Activated gamma-delta T cell (primary cell): Measurements from ENCODE around the gene OBSL1.

ENCODE experiments used
- DNase-seq: peaks from one replicate; lab custom pipeline; 2025; lab: John Stamatoyannopoulos, UW

OBSL1 gene

DNA sequence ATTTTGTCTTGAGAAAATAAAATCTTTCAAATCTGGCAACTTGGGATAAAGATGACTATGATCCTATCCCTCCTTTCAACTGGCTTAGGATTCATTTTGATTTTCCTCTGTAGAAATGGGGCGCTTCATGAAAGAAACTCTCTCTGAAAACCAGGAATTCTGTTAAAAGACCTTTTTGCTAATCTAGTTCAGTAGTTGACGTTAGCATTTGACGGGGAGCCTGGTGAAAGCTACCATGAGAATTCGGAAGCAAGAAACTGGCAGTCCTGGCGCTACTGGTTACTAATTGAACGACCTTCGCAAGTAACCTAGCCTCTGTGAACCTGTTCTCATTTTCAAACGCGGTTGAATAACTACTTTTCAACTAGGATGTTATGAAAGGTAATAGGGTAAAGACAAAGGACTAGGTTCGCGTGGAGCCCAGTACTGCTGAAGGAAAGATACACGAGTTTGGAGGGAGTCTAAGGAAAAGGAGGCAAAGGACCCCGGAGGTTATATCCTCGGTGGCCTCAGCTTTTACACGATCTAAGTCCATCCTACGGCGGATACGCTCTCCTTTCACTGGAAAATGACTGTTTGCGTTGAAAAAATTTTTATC is 25.7 kb upstream of the OBSL1 start:
- DNase-seq, result no peak

DNA sequence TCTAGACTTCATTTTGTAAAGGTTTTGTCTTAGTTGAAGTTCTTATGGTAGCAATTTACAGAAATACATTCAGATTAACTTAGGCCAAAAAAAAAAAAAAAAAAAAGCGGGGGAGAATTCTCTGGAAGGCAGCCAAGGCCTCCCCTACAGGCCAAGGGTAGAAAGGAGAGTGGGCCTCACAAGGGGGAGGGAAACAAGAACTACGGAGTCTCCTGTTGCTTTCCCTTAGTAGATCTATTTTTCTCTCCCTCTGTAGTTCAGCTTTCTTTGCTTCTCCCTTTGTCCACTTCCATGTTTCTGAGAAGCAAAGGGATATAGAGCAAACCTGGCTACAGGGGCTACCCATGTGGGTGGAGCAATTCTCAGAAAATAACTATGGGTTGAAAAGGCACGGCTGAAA is 23.9 kb upstream of the OBSL1 start:
- no peak for DNase-seq

- DNase-seq, result no peak
Observed at GRCh38 chr2:219593154-219593553, 21.8 kb upstream of the OBSL1 start.

DNA sequence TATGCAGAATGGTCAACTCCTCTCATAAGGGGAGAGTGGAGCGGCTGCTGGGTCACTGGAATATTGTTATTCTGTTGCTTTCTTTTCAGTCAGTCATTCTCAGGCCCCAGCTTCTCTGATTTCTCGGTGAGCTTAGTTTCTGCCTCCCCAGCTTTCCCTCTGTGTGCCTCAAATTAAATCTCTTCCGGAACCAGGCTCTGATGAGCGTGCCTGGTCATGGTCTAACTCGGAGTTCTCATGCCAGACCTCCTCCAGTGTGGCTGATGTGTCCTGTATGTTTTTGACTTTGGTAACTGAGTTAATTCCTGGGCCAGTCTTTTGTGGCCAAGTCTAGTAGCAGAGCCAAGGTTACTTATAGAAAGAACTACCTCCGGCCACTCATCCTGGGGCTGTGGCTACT is 21.4 kb upstream of the OBSL1 start:
- DNase-seq, result no peak

- DNase-seq, result no peak
Observed at GRCh38 chr2:219591091-219591490, 19.8 kb upstream of the OBSL1 start.

DNA sequence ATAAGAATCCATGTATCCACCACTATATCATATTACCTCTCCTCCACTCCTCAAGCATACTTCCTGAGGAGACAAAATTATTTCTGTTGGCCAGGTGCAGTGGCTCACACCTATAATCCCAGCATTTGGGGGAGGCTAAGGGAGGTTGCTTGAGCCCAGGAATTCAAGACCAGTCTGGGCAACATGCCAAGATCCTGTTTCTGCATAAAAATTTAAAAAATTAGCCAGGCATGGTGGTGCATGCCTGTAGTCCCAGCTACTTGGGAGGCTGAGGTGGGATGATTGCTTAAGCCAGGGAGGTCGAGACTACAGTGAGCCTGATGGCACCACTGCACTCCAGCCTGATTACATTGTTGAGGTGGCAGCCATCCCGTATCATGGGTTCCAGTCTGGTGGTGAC is 10.0 kb upstream of the OBSL1 start:
- no peak for DNase-seq

- no peak for DNase-seq
Observed at GRCh38 chr2:219578811-219579613, 7.7 kb upstream of the OBSL1 start.

DNA sequence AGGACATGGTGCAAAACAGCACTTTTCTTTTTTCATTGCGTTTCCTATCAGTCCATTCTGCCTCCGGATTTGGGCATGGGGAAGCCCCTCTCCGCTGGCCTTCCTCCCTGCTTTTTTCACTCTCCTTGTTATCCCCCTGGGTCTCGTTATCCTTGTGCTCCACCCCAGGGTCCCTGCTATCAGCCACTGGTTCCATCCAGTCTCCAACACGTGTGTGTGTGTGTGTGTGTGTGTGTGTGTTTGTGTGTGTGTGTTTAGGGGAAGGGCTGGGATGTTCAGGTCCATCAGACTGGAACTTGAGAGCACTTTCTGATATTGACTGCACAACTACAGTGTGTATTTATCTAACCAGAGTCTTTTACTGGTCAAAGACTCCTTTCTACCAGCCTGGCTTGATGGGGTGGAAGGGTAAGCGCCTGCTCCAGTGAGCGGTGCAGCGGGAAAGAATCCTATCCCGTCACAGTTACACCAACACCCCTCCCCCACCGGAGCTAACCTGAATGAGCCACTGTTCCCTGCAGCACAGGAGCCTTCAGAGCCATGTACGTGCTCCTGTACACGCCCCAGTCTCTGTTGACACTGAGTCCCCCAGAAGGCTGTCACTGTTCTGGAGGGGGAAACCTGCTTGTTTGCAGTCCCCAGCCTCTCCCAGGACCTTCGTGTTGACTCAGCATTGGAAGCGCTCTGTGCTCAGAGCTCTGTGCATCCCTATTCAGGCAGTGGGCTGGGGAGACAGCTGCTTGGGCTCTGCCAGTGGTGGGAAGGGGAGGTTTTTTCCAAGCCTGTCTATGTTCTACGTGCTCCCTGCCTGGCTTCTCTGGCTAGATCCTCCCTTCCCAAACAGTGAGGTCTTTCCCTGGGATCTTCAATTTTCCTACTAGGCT is 5.4 kb upstream of the OBSL1 start:
- no peak for DNase-seq

DNA sequence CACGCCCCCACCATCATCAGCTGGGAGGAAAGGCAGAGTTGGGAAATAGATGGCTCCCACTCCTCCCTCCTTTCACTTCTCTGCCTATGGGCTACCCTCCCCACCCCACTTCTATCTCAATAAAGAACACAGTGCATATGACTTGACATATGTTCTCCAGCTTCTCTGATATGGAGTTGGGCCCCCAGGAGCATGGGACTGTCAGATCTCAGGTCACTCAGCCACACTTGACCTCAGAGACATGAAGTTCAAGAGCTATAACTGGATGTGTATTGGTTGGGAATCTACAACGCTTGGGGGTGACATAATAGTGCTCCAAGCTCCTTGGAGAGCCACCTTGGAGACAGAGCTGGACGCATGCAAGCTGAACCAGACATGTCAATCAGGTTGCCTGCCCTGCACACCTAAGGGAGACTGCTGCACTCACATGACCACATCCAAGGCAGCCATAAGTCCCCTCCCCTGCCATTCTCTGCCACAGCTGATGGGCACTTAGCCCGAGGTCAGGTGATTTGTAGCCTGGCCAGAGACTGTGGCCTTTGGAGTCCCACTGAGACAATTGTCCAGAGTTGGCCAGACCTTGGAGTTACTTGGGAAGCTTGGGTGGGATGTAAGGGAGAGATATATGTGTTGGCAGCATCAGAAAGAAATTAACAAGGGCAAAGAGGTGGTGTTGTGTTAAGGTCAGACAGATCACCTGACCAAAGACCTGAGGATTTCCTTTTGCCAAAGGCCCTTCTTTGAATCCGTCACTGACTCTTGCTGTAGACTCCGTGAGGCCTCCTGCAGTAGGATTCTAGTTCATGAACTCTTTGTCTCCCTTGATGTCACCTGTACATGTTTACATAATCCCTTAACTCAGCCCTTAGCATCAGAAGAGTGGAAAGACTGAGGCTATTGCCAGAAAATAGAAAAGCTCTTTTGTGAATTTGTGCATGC is 4.5 kb upstream of the OBSL1 start:
- DNase-seq, result no peak

- no peak for DNase-seq
Observed at GRCh38 chr2:219574484-219575311, 3.4 kb upstream of the OBSL1 start.

DNA sequence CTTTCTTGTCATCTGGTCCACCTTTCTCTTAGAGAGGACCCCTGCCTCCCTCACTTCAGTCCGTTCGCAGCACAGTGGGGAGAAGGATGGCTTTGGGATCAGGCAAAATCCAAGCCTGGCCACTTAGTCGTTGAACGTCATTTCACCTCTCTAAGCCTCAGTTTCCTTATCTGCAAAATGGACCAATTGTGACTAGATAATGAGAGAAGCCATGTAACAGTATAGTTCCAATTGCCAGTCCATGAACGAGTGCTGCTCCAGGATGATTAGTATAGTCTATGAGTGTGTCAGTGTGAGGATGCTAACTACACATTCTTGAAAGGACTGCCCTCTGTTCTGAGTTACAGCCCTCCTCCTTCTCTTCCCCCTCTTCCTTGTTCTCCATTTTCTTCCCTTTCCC is 1.8 kb upstream of the OBSL1 start:
- DNase-seq, result no peak

- DNase-seq, result no peak
Observed at GRCh38 chr2:219572237-219573001, 1.1 kb upstream of the OBSL1 start, which contains the start of gene INHA. INHA (plus strand) TSS chr2:219572310; CDS start chr2:219572375, 65 bp downstream.

DNA sequence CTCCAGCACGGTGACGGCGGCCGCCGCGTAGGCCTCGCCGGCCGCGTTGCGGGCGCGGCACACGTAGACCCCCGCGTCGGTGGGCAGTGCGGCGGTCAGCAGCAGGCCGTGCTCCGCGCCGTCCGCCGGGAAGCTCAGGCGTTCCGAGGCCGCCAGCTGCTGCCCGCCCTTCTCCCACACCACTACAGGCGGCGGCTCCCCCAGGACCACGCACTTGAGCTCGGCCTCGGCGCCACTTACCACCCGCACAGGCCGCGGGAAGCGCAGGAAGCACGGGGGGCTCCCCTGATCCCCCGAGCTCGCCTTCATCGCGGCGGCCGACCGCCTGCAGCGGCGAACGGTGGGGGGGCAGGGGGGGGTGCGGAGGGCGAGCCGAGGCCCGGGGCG is 422 bp downstream of the OBSL1 start:
- no peak for DNase-seq

- no peak for DNase-seq
Observed at GRCh38 chr2:219570194-219570923, 980 bp downstream of the OBSL1 start.

DNA sequence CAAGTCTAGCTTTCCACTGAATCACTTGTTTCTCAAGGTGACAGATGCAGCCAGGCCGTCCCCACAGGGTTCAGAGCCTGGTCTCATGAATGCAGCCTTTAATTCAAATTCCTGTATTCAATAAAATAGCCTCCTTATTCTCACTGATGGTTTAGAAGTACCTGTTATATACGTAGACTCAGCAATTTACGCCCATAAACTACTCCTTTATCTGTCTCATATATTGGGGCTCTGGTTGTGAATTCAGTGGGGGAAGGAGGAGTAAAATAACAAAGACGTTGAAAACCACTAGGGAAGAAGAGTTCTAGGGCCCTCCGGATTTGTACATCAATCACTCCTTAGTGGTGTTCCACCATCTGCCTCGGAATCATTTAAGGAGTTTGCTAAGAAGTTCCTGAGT is 1.7 kb downstream of the OBSL1 start:
- DNase-seq, result no peak

- DNase-seq, result no peak
Observed at GRCh38 chr2:219569041-219569440, 2.3 kb downstream of the OBSL1 start.

- no peak for DNase-seq
Observed at GRCh38 chr2:219567791-219568361, 3.5 kb downstream of the OBSL1 start.

DNA sequence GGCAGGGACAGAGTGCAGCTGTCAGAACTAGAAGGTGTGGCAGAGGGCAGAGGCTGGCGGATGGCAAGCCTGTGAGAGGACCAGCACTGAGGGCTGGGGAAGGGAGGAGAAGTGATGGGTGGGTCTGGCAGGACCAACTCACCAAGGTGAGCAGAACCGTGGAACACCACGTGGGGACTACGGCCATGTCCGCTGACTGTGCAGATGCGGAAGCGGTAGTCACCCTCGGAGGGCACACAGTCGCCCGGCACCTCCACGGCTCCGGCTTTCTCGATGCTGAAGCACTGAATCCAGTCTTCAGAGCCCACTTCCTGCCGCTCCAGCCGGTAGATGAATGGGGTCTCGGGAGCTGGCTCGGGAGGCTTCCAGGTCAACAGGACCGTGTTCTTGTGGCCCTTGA is 4.2 kb downstream of the OBSL1 start:
- no peak for DNase-seq

DNA sequence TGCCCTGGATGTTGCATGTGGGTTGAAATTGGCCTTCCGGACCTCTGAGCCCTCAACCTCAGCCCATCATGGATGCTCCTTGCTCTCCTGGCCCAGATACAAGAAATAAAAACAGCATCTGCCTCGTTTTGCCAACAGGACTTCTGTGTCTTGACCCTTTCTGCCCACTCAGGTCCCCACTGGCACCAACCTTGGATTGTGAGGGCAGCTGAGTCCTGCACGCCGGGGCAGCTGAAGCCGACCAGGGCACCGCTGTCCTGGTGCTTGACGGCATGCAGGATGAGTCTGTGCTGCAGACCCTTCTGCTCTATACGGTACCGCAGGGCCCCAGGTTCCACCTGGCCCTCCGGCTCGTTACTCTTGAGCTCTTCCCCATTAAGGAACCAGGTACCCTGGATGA is 4.7 kb downstream of the OBSL1 start:
- DNase-seq, result no peak
